Measurements from ENCODE around the gene AKAP6. TPM values are rescaled to one million over a fixed set of nuclear protein-coding genes. Genes with fewer than 3 reads are reported as not detected.

AKAP6 gene
- total RNA-seq, 1 experiment from 2014 or later, result 2.8 TPM

DNA sequence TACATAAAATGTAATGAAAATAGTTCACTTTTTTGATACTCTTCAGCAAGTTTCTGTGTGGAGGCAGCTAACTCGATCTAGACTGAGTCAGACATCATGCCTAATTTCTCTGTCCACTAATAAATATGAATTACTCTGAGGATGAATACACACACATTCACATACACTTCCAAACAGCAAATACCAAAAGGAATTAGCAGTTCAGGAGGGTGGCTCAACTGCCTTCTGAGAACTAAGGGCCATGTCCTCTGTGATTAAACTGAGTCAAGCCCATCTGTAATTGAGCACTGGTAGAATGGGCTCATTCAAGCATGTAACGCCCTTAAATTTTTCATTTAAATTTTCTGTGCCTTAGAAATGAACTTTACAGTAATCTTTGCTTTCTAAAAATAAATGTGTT is 242.5 kb downstream of the AKAP6 start:
- peaks cover 19% of the 10 kb centered on the region for H3K27me3 Mint-ChIP-seq (ENCODE audit: unreplicated experiment)
- H3K4me3 Mint-ChIP-seq (ENCODE audit: low read depth, unreplicated experiment), result no peak overlapping the region
- intact Hi-C loops (cut with micrococcal nuclease; ENCODE audit: unreplicated experiment), result loop anchor here (10.0 kb wide), 1 partner anchor 423 kb away; no protein-coding TSS in a partner anchor
- no peak for DNase-seq
- BruUV-seq (replicated peaks), result no TSS peak
- peaks cover 10% of the 10 kb centered on the region for H3K4me1 Mint-ChIP-seq (ENCODE audit: low read depth, unreplicated experiment)
- CTCF ChIA-PET, result no interaction called here
- H3K9me3 Mint-ChIP-seq (ENCODE audit: low read depth, unreplicated experiment), result no peaks in the 10 kb centered on the region
- TF ChIP-seq, protein P1, sequence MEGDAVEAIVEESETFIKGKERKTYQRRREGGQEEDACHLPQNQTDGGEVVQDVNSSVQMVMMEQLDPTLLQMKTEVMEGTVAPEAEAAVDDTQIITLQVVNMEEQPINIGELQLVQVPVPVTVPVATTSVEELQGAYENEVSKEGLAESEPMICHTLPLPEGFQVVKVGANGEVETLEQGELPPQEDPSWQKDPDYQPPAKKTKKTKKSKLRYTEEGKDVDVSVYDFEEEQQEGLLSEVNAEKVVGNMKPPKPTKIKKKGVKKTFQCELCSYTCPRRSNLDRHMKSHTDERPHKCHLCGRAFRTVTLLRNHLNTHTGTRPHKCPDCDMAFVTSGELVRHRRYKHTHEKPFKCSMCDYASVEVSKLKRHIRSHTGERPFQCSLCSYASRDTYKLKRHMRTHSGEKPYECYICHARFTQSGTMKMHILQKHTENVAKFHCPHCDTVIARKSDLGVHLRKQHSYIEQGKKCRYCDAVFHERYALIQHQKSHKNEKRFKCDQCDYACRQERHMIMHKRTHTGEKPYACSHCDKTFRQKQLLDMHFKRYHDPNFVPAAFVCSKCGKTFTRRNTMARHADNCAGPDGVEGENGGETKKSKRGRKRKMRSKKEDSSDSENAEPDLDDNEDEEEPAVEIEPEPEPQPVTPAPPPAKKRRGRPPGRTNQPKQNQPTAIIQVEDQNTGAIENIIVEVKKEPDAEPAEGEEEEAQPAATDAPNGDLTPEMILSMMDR (IDR thresholded peaks at IDR 0.05; ENCODE audit: unreplicated experiment), result no peak
- no peaks in the 10 kb centered on the region for H3K36me3 Mint-ChIP-seq (ENCODE audit: insufficient read depth, unreplicated experiment)
- no peak overlapping the region for H3K27ac Mint-ChIP-seq (ENCODE audit: unreplicated experiment)

DNA sequence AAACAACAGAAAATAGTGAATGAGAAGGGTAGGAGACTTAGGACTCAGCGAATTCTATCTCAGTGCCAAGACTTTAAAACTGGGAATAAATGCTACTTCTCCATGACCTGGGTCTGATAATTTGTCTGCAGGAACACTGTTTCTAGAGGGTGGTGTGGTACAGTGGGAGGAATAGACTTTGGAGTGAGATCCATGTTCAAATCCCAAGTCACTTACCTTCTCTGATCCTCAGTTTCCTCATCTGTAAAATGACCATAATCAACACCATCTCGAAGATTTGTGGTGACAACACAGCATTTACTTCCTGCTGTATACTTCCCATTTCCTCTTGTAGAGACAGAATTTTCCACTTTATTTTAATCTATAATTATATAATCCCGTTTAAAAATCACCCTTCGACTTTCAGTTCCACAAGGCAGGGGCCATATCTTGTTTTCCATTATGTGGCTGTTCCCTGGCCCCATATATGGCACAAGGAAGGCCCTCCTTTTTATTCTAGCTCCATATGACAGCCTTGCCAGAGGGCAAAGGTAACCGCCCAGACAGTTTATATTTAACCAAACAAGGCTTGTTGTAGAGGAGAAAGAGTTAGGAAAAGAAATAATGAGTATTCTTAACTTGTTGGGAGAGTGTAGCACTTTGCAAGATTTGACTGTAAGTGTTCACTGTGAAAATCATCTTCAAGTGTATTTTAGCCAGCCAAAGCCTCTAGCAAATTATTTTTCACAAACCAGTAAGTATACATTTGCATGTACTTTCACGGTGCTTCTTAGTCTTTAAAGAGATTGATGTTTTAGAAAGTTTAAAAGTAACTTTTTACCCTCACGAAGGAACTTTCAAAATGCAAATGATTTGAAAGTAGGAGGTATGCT is 243.1 kb downstream of the AKAP6 start:
- Mint-ChIP-seq H3K36me3 (ENCODE audit: insufficient read depth, unreplicated experiment) (no peaks in the 10 kb centered on the region), H3K27ac (ENCODE audit: unreplicated experiment) (no peak overlapping the region), H3K27me3 (ENCODE audit: unreplicated experiment) (peaks cover 23% of the 10 kb centered on the region), H3K4me1 (ENCODE audit: low read depth, unreplicated experiment) (peaks cover 10% of the 10 kb centered on the region), H3K9me3 (ENCODE audit: low read depth, unreplicated experiment) (no peaks in the 10 kb centered on the region), H3K4me3 (ENCODE audit: low read depth, unreplicated experiment) (no peak overlapping the region)
- TF ChIP-seq, protein P1 (IDR thresholded peaks at IDR 0.05; ENCODE audit: unreplicated experiment), result no peak
- no peak for DNase-seq
- CTCF ChIA-PET, result no interaction called here
- intact Hi-C loops (cut with micrococcal nuclease; ENCODE audit: unreplicated experiment), result loop anchor here (10.0 kb wide), 1 partner anchor 423 kb away; no protein-coding TSS in a partner anchor
- BruUV-seq (replicated peaks), result no TSS peak

DNA sequence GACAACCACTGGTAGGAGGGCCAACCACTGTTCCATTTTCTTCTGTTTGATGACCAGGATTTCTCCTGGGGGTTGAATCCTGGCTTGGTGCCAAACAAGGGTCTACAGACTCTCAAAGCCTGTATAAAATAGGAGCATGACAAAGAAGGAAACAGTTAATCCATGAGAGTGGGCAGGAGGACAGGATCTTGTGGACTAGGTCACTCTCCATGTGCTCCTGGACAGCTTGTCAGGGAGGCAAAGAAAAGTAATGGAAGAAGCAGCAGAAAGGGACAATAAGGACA is 243.7 kb downstream of the AKAP6 start:
- TF ChIP-seq, protein P1 (IDR thresholded peaks at IDR 0.05; ENCODE audit: unreplicated experiment), result no peak
- Mint-ChIP-seq H3K36me3 (ENCODE audit: insufficient read depth, unreplicated experiment) (no peaks in the 10 kb centered on the region), H3K9me3 (ENCODE audit: low read depth, unreplicated experiment) (no peaks in the 10 kb centered on the region), H3K27me3 (ENCODE audit: unreplicated experiment) (peaks cover 28% of the 10 kb centered on the region), H3K27ac (ENCODE audit: unreplicated experiment) (no peak overlapping the region), H3K4me1 (ENCODE audit: low read depth, unreplicated experiment) (peaks cover 10% of the 10 kb centered on the region), H3K4me3 (ENCODE audit: low read depth, unreplicated experiment) (no peak overlapping the region)
- CTCF ChIA-PET, result no interaction called here
- no peak for DNase-seq
- intact Hi-C loops (cut with micrococcal nuclease; ENCODE audit: unreplicated experiment), result loop anchor here (10.0 kb wide), 1 partner anchor 422 kb away; no protein-coding TSS in a partner anchor
- no TSS peak for BruUV-seq (replicated peaks)

DNA sequence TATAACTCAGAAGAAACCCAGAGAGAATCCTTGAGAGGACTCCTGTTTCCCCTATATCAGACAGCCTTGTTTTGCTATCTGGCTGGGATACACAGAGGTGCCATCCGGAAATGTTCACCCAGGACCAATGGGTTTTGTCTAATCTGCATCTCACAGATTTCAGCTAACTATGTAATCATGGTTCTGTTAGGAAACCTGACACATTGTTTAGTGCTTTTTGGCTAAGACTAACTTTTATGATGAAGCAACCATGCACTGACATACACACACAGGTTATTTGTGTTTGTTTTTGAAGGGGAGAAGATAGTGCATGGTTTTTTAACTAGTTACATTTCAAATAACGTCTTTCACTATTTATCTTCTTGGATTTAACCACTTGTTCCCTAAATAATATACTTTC is 245.2 kb downstream of the AKAP6 start:
- no peaks in the 10 kb centered on the region for H3K36me3 Mint-ChIP-seq (ENCODE audit: insufficient read depth, unreplicated experiment)
- peaks cover 10% of the 10 kb centered on the region for H3K4me1 Mint-ChIP-seq (ENCODE audit: low read depth, unreplicated experiment)
- no TSS peak for BruUV-seq (replicated peaks)
- no peaks in the 10 kb centered on the region for H3K9me3 Mint-ChIP-seq (ENCODE audit: low read depth, unreplicated experiment)
- no peak overlapping the region for H3K27ac Mint-ChIP-seq (ENCODE audit: unreplicated experiment)
- TF ChIP-seq, protein P1 (IDR thresholded peaks at IDR 0.05; ENCODE audit: unreplicated experiment), result no peak
- H3K4me3 Mint-ChIP-seq (ENCODE audit: low read depth, unreplicated experiment), result no peak overlapping the region
- peaks cover 37% of the 10 kb centered on the region for H3K27me3 Mint-ChIP-seq (ENCODE audit: unreplicated experiment)
- no peak for DNase-seq
- intact Hi-C loops (cut with micrococcal nuclease; ENCODE audit: unreplicated experiment), result loop anchor here (10.0 kb wide), 1 partner anchor 421 kb away; no protein-coding TSS in a partner anchor
- CTCF ChIA-PET, result no interaction called here
